ENCODE measurements around the gene NOPCHAP1.
"Not testable (repeated sequence)": the region's sequence is repeated elsewhere in the genome, so short reads cannot be mapped to it uniquely, and the experiment has no call there.

NOPCHAP1 gene

GRCh38 chr12:104966677-104967076, 19.4 kb upstream of the NOPCHAP1 start:
- DNase-seq, result no peak

GRCh38 chr12:104969343-104969742, 16.8 kb upstream of the NOPCHAP1 start:
- DNase-seq, result no peak

- DNase-seq, result no peak
Measured at GRCh38 chr12:104971306-104971705, 14.8 kb upstream of the NOPCHAP1 start.

- DNase-seq, result no peak
Measured at GRCh38 chr12:104973250-104973649, 12.9 kb upstream of the NOPCHAP1 start.

- DNase-seq, result peak; percentile 32
Measured at GRCh38 chr12:104974626-104975290, 11.4 kb upstream of the NOPCHAP1 start.

GRCh38 chr12:104975587-104976343, 10.4 kb upstream of the NOPCHAP1 start:
- no peak for DNase-seq

GRCh38 chr12:104976703-104977102, 9.4 kb upstream of the NOPCHAP1 start:
- no peak for DNase-seq

GRCh38 chr12:104977688-104978087, 8.4 kb upstream of the NOPCHAP1 start:
- DNase-seq, result not testable (repeated sequence)

GRCh38 chr12:104985206-104985605, 910 bp upstream of the NOPCHAP1 start:
- no peak for DNase-seq

- DNase-seq, result no peak
Measured at GRCh38 chr12:104990950-104991349, 4.8 kb downstream of the NOPCHAP1 start.

- DNase-seq, result no peak
Measured at GRCh38 chr12:104991565-104992128, 5.5 kb downstream of the NOPCHAP1 start.

- no peak for DNase-seq
Measured at GRCh38 chr12:104994336-104994735, 8.2 kb downstream of the NOPCHAP1 start.

- no peak for DNase-seq
Measured at GRCh38 chr12:104997541-104997940, 11.4 kb downstream of the NOPCHAP1 start.

- DNase-seq, result no peak
Measured at GRCh38 chr12:104998423-104999346, 12.6 kb downstream of the NOPCHAP1 start.

- DNase-seq, result no peak
Measured at GRCh38 chr12:104999347-104999685, 13.2 kb downstream of the NOPCHAP1 start.

GRCh38 chr12:105001476-105001875, 15.4 kb downstream of the NOPCHAP1 start:
- no peak for DNase-seq

- no peak for DNase-seq
Measured at GRCh38 chr12:105013892-105014291, 27.8 kb downstream of the NOPCHAP1 start.

- no peak for DNase-seq
Measured at GRCh38 chr12:105014603-105015002, 28.5 kb downstream of the NOPCHAP1 start.

- DNase-seq, result no peak
Measured at GRCh38 chr12:105015543-105015942, 29.4 kb downstream of the NOPCHAP1 start.

GRCh38 chr12:105018012-105018411, 31.9 kb downstream of the NOPCHAP1 start:
- DNase-seq, result no peak

GRCh38 chr12:105018776-105019175, 32.7 kb downstream of the NOPCHAP1 start:
- DNase-seq, result no peak

GRCh38 chr12:105020241-105020962, 34.3 kb downstream of the NOPCHAP1 start:
- no peak for DNase-seq

Data from CD4-positive, alpha-beta T cell treated with Interleukin-21 for 1 hour (primary cell).